Fibroblast of lung (primary cell): ENCODE data around the gene RYR1. TPM values are rescaled to one million over a fixed set of nuclear protein-coding genes. Genes with fewer than 3 reads are reported as not detected.

ENCODE experiments used
- DNase-seq, 2 donors: peaks; one replicate each; pipeline versions ENCODE4 v3.0.0 to v3.0.0-alpha.2; 2010; ENCODE audit warnings: low read depth in 2 of 2
- H2AFZ ChIP-seq: 2 replicates; pipeline ENCODE4 v1.5.1; 2012; ENCODE audit warnings: low read length, control low read depth, inconsistent platforms
- H3K27ac ChIP-seq: 2 replicates; pipeline ENCODE4 v1.5.1; 2011; ENCODE audit warnings: low read length, control low read depth; ENCODE audit not compliant: insufficient read depth
- H3K27me3 ChIP-seq: 2 replicates; pipeline ENCODE4 v1.5.1; 2011; ENCODE audit warnings: mild to moderate bottlenecking, low read length; ENCODE audit not compliant: control insufficient read depth, insufficient read depth
- H3K36me3 ChIP-seq: 2 replicates; pipeline ENCODE4 v1.5.1; 2011; ENCODE audit warnings: low read length; ENCODE audit not compliant: control insufficient read depth, insufficient read depth
- H3K4me1 ChIP-seq: 2 replicates; pipeline ENCODE4 v1.5.1; 2011; ENCODE audit warnings: low read length; ENCODE audit not compliant: control insufficient read depth, insufficient read depth; ENCODE audit errors: extremely low read depth
- H3K4me2 ChIP-seq: 2 replicates; pipeline ENCODE4 v1.5.1; 2011; ENCODE audit warnings: low read length, control low read depth; ENCODE audit not compliant: insufficient read depth; ENCODE audit errors: extremely low read depth
- H3K4me3 ChIP-seq, 4 experiments: fragments of 200-600 bp in 1 of 4; sonication (generic) in 1 of 4; replicated peaks in 1 of 4; 2 replicates each; pipeline ENCODE4 v1.5.1; 2011 to 2016; ENCODE audit warnings: low read length in 4 of 4, low read depth in 3 of 4, mild to moderate bottlenecking in 3 of 4, control low read depth in 2 of 4, inconsistent platforms in 1 of 4, mixed read lengths in 1 of 4; ENCODE audit not compliant: insufficient read depth in 1 of 4; ENCODE audit errors: control extremely low read depth in 1 of 4
- H3K79me2 ChIP-seq: 2 replicates; pipeline ENCODE4 v1.5.1; 2012; ENCODE audit warnings: mild to moderate bottlenecking, low read length, inconsistent platforms; ENCODE audit not compliant: control insufficient read depth, insufficient read depth
- H3K9ac ChIP-seq: 2 replicates; pipeline ENCODE4 v1.5.1; 2011; ENCODE audit warnings: mild to moderate bottlenecking, low read length, control low read depth; ENCODE audit not compliant: insufficient read depth
- H3K9me3 ChIP-seq: 2 replicates; pipeline ENCODE4 v1.5.1; 2012; ENCODE audit warnings: low read depth, low read length; ENCODE audit not compliant: control insufficient read depth, insufficient read depth
- H4K20me1 ChIP-seq: 2 replicates; pipeline ENCODE4 v1.5.1; 2011; ENCODE audit warnings: low read length; ENCODE audit not compliant: control insufficient read depth, insufficient read depth; ENCODE audit errors: extremely low read depth
- EZH2 ChIP-seq: IDR thresholded peaks from 2 replicates; pipeline ENCODE4 v1.5.1; 2012; ENCODE audit warnings: low read length, control low read depth, mild to moderate bottlenecking; ENCODE audit errors: missing control alignments
- polyA plus RNA-seq, 2 donors: library from polyadenylated mRNA; depleted of rRNA in 1 of 2; stranded (reverse) in 1 of 2; unstranded in 1 of 2; fragments of >200 nt; gene quantifications; 2 replicates each; pipeline ENCODE4 v1.2.1, GENCODE V29; 2011 to 2012; ENCODE audit warnings: missing spikeins in 1 of 2
- total RNA-seq: library from RNA; depleted of rRNA; stranded (reverse); fragments of >200 nt; gene quantifications from 2 replicates; pipeline ENCODE4 v1.2.1, GENCODE V29; 2014
- TF ChIP-seq, protein P1 (sequence below), 2 donors: IDR thresholded peaks in 1 of 2; conservative IDR thresholded peaks in 1 of 2; 1 replicate in 1 of 2; 2 replicates in 1 of 2; pipeline ENCODE4 v1.5.1; 2011 to 2012; ENCODE audit warnings: low read length in 2 of 2, control low read depth in 1 of 2, inconsistent platforms in 1 of 2, low read depth in 1 of 2, mild to moderate bottlenecking in 1 of 2

Gene RYR1
- total and polyA plus RNA-seq, 2 donors (not counting 1 experiment from before 2014, with no cell fraction given): under 0.01 TPM

DNA sequence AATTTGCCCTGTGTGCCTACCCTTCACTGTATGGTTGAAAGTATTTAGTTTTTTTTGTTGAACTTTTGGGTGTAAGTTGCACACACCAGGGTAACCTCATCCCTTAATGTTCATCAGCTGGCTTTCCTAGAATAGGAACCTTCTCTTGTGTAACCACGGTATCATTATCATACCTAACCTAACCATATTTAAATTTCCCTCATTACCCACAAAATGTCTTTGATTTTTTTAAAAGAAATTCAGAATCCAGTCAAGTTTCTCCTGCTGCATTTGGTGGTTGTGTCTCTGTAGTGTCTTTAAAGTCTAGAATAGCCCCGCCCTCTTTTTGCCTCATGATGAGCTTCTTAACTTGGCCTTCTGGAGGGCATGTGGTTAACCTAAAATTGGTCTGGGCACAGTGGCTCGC is 80.3 kb downstream of the RYR1 start:
- H2AFZ ChIP-seq: no peak overlapping the region
- H3K4me2 ChIP-seq: no peak overlapping the region
- TF ChIP-seq, protein P1, sequence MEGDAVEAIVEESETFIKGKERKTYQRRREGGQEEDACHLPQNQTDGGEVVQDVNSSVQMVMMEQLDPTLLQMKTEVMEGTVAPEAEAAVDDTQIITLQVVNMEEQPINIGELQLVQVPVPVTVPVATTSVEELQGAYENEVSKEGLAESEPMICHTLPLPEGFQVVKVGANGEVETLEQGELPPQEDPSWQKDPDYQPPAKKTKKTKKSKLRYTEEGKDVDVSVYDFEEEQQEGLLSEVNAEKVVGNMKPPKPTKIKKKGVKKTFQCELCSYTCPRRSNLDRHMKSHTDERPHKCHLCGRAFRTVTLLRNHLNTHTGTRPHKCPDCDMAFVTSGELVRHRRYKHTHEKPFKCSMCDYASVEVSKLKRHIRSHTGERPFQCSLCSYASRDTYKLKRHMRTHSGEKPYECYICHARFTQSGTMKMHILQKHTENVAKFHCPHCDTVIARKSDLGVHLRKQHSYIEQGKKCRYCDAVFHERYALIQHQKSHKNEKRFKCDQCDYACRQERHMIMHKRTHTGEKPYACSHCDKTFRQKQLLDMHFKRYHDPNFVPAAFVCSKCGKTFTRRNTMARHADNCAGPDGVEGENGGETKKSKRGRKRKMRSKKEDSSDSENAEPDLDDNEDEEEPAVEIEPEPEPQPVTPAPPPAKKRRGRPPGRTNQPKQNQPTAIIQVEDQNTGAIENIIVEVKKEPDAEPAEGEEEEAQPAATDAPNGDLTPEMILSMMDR (conservative IDR thresholded peaks at IDR 0.05 in 1 of 2, IDR thresholded peaks at IDR 0.05 in 1 of 2; ENCODE audit: low read depth in 1 of 2, low read length in 2 of 2): no peak
- DNase-seq: no peak
- H3K4me1 ChIP-seq: no peaks in the 10 kb centered on the region
- H3K9ac ChIP-seq: no peak overlapping the region
- H3K27ac ChIP-seq: no peak overlapping the region
- H3K79me2 ChIP-seq: no peaks in the 10 kb centered on the region
- no peaks in the 10 kb centered on the region for H3K36me3 ChIP-seq
- no peaks in the 10 kb centered on the region for H3K27me3 ChIP-seq
- no peaks in the 10 kb centered on the region for H4K20me1 ChIP-seq
- H3K9me3 ChIP-seq: no peaks in the 10 kb centered on the region
- H3K4me3 ChIP-seq: no peak overlapping the region

DNA sequence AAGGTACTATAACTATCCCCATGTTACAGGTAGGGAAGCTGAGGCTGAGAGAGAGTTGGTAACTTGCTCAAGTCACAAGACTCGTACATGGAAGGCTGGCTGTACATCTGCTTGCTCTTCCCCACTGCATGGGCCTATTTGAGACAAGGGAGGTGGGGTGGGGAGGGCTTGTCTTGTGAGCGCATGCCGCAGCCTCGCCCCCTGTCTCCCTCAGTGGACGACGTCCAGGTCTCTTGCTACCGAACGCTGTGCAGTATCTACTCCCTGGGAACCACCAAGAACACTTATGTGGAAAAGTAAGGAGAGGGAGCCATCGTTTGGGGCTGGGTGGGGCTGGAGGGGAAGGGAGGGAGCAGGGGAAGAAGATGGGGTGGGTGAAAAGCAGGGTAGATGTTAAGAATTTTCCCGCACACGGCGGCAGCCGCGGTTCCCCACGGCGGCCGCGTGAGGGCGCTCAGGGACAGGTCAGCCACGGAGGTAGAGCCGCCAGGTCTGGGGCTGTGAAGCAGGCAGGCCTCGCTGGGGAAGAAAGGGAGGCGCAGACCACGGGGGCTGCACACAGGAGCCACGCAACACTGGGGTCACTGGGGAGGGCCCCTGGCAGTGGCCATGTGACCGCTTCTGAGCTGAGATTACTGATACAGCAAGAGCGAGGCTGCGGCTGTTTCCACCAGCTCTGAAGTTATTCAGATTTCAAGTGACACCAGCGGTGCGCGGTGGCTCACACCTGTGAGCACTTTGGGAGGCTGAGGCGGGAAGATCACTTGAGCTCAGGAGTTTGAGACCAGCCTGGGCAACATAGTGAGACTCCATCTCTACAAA is 81.5 kb downstream of the RYR1 start:
- Histone ChIP-seq H3K79me2 (no peaks in the 10 kb centered on the region), H2AFZ (peak overlapping the region; percentile 59), H3K4me2 (peak overlapping the region; percentile 25), H3K9me3 (no peaks in the 10 kb centered on the region), H3K27me3 (no peaks in the 10 kb centered on the region), H3K4me1 (no peaks in the 10 kb centered on the region), H4K20me1 (no peaks in the 10 kb centered on the region), H3K4me3 (no peak overlapping the region), H3K27ac (no peak overlapping the region), H3K36me3 (no peaks in the 10 kb centered on the region), H3K9ac (no peak overlapping the region)
- DNase-seq: peak; percentile 33 to 39
- TF ChIP-seq, protein P1 (conservative IDR thresholded peaks at IDR 0.05 in 1 of 2, IDR thresholded peaks at IDR 0.05 in 1 of 2; ENCODE audit: low read depth in 1 of 2, low read length in 2 of 2): peak; percentile 64 to 78
- TF ChIP-seq EZH2: no peak

DNA sequence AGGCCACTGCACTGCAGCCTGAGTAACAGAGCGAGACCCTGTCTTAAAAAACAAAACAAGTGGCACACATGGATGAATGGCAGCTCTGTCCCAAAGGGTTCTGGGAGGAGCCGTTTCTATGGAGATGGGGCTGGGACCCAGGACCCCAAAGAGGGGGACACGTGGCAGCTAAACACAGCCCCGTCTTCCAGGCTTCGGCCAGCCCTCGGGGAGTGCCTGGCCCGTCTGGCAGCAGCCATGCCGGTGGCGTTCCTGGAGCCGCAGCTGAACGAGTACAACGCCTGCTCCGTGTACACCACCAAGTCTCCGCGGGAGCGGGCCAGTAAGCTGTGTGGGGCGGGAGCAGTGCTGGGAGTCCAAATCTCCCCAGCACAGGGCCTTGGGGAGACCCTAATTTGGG is 82.4 kb downstream of the RYR1 start:
- H3K27ac ChIP-seq: no peak overlapping the region
- no peaks in the 10 kb centered on the region for H3K36me3 ChIP-seq

More for the DNA sequence above, 82.4 kb downstream of the RYR1 start:
- Histone ChIP-seq H3K4me3 (no peak overlapping the region), H2AFZ (no peak overlapping the region), H4K20me1 (no peaks in the 10 kb centered on the region), H3K4me1 (no peaks in the 10 kb centered on the region), H3K79me2 (no peaks in the 10 kb centered on the region), H3K9me3 (no peaks in the 10 kb centered on the region), H3K9ac (no peak overlapping the region), H3K27me3 (no peaks in the 10 kb centered on the region), H3K4me2 (no peak overlapping the region)
- DNase-seq: no peak
- TF ChIP-seq EZH2: no peak
- TF ChIP-seq, protein P1 (conservative IDR thresholded peaks at IDR 0.05 in 1 of 2, IDR thresholded peaks at IDR 0.05 in 1 of 2; ENCODE audit: low read depth in 1 of 2, low read length in 2 of 2): no peak
